NCI-H2107 treated with DMSO at 0.1 percent for 48 hours (cell line): ENCODE measurements around the gene WWOX.
"Not testable (repeated sequence)": the region's sequence is repeated elsewhere in the genome, so short reads cannot be mapped to it uniquely, and the experiment has no call there.

ENCODE experiments used
- DNase-seq: peaks from one replicate; lab custom pipeline; 2025; ENCODE audit not compliant: unreplicated experiment; lab: John Stamatoyannopoulos, UW

The WWOX gene

DNA sequence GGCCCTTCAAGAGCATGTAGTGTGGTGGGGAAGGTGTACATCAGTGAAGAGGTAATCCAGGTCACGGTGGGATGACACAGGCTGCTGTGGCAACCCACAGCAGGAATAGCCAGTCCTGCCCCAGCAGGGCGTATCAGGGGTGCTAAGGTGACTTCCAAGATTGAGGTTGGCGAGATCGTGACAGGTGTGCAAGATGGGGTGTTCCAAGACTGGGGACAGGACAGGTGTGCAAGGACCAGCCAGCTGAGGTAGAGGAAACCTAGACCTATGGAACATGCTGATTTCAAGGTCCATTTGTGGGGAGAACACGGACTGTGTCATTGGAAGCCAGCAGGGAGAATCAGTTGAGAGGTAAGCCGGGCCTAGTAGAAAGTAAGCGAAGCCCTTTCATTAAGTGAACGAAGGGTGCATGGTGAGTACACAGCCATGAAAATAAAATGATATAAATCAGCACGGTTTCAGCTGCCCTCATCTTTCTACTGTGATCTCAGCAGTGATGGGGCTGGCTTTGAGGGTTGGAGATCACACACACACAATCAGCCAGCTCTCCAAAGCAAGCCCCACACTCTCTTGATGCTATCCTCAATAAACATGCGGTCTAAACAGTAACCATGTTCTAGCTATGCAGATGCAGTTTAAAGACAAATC, 497.0 kb downstream of the WWOX start:
- no peak for DNase-seq

DNA sequence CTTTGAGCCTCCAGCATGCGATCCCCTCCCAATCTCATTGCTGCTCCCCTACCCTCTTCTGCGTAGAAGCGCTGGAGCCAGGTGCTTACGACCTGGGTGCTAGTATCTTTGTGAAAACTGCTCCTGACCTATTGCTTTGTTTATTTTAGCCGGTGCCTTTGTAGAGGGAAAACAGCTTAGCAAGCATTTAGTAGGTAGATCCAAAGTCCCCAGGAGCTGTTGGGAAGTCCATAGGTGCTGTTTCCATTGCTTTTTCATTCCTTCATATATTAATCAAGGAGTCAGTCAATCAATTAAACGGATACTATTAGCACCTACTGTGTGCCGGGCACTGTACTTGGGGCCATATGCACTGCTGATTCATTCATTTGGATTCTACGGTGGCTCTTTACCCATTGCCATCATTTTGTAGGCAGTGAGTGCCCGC, 497.6 kb downstream of the WWOX start:
- no peak for DNase-seq

DNA sequence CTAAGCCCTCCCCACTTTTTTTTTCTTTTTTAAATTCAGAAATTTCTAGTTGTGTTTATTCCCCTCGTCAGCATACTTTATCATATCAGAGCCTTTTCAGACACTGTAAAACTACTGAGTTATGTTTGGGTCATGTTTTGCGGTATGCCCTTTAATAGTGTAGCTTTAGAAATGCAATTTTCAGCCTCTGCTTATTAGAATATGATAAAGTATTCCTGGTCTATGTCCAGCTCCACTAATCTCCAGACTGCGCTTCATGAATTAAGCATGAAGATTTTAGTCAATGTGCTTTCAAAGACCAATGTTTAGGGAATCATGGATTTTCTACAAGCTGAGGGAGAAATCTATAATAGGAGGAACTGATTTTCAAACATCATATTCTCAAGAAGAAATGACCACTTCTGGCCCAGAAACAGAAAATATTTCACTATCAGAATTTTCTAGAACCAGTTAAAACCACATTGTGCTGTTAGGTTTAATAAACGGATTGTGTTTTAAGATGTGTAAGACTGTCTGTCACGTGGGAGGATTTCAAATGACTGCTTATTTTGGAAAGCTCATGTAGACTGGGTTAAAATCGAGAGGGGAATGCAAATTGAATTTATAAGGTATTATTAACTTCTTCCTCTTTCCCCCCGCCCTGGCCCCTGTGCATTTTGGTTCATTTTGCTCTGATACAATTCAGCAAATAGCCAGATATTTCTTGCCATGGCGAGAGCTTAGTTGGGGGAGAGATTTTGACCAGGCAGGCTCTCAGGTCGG, 498.5 kb downstream of the WWOX start:
- no peak for DNase-seq

DNA sequence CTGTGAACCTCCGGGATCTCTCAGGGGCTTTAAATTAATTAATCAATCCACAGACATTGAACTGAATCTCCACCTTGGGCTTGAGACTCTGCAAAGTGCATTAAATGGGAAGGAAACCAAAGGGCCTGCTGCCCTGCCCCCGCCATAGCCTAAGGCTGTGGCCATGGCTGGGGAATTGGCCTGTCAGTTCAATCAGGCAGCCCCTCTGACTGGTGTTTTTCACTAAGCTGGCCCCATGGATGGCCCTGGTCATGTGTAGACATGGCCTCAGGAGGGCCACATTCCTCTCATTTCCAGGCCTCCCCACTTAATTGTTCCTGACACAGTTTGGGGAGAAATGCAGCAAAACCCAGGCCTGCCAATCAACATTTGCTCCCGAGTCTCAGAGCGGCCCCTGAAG, 499.8 kb downstream of the WWOX start:
- DNase-seq = no peak

DNA sequence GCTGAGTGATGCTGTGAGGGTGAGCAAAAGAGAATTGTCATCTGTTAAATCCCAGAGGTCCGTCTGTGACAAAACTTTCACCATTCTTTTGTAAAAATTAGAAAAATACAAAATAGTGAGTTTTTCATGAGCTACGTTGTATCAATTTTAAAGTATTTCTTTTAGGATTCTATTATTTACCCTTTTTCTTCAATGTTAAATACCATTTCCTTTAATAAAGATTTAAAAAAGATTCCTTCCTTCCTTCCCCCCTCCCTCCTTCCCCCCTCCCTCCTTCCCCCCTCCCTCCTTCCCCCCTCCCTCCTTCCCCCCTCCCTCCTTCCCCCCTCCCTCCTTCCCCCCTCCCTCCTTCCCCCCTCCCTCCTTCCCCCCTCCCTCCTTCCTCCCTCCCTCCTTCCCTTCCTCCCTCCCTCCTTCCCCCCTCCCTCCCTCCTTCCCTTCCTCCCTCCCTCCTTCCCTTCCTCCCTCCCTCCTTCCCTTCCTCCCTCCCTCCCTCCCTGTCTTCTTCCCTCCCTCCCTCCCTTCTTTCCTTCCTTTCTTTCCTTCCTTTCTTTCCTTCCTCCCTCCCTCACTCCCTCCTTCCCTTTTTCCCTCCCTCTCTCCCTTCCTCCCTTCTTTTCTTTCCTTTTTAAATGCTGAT, 505.1 kb downstream of the WWOX start:
- not testable (repeated sequence) for DNase-seq

DNA sequence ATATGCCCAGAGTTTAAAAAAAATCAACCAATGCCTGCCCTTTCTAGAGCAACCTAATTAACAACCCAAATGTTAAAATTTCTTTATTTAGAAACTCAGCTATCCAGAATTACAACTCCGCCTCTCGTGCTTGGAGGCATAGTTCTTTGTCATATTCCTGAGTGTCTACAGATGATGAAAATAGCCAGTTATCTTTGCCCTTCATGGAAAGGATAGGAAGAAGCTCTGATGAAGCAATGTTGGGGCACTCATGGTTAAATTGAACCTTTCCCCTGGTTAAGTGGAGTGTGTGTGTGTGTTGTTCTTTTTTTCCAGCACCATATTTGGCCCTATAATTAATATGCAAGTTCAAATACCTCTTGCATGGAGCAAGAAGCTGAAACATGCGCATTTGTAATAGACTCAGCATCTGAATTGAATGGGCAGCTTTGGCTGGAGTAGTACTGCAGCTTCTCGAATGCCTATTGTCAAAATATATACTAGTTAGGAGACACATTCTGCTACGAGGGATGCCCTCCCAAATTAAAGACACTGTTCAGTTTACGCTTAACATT, 506.2 kb downstream of the WWOX start:
- DNase-seq = no peak

DNA sequence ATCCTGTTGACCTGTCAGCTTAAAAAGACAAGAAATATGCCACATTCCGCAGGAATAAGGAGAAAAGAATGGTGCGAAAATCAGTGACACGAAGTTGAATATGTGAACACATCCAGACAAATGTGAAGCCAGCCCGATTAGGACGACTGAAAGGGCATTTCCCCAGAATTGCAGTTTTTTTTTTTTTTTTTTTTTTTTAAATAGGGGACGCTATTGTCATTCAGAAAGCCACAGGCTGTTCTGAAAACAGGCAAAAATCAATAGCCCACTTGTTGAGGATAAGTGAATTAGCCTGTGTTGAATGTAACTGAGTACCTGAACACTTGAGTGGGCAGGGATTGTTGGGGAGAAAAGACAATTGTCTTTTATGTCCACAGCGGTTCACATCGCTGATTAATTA, 507.1 kb downstream of the WWOX start:
- DNase-seq = peak; percentile 71

DNA sequence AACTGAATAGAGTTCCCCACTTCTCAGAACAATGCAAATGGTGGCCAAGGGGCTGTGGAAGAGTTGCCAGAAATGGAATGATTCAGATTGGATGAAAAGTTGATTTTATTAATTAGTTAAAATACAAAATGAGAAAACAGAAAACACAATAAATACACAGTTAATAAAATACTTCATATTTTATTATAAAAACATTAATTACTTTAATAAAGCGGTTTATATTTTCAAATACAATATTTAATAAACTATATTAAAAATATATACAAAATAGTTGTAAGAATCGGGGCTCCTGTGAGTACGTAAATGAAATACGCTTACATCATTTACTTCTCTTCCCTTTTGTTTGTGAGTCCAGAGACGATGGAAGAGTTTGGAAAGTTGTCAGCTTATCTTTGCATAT, 507.6 kb downstream of the WWOX start:
- DNase-seq = no peak

DNA sequence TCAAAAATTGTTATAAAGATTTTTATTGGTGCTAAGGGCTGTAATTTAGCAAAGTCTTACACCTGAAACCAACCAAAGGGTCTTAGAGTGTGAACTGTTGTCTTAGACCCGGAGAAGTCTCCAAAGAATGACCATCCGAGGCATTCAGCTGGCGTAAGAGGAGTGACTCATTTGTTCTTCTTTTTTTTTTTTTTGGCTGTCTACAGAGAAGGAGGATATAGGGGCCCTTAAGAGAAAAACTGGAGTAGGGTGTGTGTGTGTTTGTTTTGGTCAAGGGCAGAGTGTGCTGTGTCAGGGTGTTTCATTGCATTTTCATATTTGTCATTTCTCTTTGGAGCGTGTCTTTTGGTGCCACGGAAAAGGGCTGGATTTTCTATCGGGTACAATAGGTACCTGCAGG, 508.0 kb downstream of the WWOX start:
- DNase-seq = no peak

DNA sequence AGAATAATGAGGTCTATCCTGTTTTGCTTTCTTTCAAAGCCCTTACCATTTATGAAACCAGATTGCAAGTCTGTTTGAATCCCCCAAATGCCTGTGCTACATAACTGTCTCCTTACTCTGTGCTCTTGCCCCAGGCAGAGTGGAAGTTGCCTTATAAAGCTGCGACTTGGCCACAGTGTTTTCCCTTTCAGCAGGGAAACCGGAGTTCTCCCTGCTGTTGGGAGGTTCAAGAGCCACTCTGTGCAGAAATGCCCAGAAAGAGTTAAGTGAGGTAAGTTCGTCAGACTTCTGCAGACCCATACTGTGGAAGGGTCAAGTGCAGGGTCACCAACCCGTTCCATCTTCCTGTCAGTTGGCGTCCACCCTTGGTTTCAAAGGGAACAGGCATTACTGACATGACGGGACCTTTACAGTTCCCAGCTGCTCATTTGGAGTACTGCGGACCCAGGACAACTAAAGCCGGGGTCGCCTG, 508.9 kb downstream of the WWOX start:
- no peak for DNase-seq

DNA sequence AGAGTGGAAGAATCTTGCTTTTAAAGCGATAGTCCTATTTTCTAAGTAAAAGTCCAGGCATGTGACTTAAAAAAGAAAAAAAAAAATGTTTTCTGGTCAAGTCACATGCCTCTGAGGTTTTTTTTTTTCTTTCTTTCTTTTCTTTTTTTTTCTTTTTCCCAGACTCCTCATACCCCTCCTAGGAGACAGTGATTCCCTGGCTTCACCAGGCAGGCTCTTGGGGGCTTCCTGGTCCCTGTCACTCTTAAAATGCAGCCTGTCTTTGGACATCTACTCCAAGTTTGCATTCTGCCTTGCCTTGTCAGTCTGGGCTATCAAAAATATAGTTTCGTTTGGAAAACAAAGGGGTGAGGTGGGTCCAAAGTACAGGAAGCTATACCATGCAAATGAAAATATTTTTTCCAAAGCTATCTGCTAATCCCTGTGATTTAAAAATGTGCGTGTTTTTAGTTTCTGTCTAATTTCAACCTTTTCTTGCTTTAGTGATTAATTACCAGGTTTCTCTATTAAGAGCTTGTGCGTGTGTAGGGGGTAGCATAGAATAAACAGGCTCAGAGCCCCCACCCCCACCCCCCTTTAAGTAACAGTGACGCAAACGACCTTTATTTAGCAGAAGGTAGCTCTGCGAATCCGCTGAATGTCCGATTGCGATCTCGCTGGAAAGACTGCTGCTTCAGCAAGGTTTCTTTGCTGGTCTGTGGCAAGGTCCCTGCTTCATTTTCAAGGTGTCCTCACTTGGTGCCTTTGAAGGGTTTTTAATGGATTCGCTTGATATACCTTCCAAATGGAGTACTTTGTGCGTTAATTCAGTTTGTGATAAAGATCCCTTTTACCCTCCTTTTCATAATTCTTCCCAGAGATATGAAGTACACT, 510.2 kb downstream of the WWOX start:
- DNase-seq = no peak

DNA sequence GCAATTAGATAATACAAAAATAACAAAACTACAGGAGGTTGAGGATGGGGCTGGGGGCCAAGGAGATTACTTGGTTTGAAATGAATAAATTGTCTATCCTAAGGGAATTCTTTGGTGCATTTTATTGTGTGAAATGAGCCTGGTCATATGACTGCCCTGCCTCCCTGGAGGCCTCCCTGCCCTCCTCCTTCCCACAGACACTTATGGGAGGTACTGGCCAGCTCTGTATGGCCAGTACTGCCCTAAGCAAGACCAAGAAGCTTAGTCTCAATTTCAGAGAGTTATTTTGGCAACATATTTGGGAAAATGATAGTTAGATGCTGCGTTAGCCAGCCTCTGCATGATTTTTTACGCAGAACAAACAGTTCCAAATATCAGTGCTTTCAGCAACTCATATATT, 511.9 kb downstream of the WWOX start:
- DNase-seq = no peak

DNA sequence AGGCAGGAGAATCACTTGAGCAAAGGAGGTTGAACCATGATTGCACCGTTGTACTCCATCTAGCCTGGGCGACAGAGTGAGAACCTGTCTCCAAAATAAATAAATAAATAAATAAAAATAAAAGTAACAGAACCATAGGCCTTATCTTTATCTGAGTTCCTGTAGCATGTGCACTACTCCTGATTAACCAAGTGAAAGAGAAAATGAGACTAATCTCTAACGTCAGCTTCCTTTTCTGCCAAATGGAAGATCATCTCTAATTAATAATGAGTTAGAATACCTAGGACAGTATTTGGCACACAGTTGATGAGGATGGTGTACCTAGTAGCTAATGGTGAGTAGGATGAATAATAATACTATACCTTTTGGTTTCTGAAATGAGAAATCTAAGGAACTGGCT, 520.4 kb downstream of the WWOX start:
- DNase-seq = no peak

DNA sequence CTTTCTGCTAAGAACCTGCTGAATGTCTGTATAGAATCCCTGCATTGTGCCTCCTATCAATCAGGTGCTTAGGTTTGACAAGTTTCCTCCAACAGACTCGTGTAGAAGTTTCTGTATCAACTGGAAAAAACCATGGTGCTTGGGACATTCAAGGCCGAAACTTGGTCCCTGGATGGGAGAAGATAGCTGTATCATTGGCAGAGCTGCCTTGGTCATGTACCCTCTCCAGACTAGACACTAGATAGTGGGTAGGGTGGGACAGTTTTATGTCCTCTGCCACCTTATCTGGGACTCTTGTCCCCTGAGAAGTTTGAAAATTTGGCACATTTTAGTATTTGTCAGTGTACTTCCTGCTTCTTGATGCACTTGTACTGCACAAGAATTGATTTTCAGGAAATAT, 520.8 kb downstream of the WWOX start:
- no peak for DNase-seq

DNA sequence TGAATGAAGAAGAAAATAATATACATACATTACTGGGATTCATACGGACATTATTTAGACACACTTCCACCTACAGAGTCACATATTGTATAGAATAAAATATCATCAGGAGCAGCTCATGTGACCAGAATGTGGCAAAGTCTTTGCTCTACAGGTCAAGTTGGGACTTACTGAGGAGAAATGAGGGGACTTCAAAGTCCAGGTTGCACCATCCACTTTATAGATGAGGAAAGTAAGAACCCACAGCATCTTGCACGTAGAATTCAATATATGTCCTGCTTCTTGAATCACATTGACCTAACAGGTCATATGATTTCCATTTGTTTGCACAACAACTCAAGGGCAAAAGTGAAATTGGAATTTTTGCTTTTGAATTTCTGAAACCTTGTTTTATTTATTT, 524.3 kb downstream of the WWOX start:
- no peak for DNase-seq

DNA sequence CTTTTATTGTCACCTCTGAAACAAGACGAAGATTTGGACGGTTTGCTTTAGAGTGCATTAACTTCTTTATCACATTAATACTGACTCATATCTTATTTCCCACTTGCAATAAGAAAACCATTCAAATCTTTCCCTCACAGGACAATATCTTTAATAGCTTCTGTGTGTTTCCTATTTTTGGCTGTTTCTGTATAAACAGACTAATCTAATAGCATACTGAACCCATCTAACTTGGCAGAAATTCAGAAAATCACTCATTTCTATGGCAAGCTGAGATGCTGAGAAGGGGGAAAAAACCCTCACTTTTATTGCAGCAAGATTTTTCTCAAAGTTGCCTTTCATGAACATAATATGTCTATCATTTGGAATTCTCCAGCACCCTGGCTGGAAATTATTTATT, 524.9 kb downstream of the WWOX start:
- DNase-seq = no peak

DNA sequence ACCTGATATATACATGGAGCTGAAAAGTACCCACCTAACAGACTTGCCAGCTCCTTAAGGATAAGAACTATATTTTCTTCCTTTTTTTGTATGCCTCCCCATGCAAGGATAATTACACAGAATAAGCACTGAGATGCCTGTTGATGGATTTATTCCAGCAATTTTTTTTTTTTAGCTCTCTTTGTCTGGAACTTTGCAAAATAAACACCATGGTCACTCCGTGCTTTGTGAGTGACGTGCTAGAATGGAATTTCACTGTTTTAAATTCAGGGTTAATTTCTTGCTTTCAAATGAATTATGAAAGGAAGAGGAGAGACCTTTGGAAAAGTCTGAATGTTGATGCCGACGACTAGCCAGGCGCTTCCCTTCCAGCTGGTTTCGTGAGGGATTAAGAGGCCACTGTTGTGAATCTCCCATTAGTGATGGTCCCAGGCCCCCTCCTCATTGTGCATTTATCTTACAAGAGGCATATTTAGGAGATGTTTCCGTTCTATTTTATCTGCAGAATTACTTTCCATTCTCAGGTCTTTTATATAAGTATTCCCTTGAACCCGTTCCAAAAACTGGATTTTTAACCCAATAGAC, 529.1 kb downstream of the WWOX start:
- no peak for DNase-seq

DNA sequence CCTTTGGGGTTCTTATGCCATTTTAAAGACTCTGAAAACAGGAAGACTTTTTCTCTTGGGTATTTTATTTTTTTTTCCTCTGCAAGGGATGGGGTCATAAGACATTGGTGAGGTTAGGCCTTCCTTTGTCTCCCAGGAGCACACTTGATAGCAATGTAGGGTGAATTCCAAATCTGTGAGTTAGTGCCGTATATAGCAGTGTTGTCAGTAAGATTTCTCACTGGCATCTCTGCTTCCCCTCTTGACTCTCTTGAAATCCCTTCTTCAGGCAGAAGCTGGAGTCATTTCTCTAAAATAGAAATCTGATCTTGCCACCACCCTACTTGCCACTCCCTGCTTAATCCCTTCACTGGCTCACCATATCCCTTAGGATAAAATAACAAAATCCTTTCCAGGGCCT, 529.7 kb downstream of the WWOX start:
- DNase-seq = no peak

DNA sequence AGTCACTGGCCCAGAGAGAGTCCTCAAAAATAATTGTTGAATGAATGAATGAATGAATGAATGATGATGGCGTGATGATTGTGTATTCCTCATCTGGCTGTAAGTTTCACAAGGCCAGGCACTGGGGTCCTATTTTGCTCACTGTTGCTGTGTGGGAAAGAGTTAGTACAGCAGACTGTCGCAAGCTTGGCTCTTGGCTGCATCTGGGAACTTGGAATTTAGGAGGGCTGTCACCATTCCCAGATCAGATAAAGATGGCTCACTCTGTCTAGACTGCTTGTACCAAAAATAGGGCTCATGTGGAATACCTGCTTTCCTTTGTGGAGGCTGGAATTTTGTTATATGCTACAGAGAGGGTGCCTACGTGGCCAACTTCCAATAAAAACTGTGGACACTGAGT, 530.6 kb downstream of the WWOX start:
- DNase-seq = no peak

DNA sequence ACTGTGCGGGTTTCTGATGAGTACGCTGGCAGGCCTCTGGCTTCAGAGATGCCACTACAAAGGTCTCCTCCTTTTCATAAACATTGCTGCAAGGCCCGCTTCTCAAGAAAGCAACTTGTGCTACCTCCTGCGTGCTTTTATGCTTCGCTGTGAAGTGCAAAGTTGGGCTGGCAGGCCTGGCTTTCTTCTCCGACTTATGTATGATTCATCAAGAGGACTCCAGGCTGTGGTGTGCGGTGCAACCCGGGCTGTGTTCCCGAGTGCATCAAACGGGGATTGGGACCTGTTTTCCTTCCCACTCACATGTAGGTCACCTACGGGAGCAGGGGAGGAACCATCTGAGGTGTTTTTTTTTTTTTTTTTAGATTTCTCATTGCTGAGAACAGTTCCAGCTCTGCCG, 534.1 kb downstream of the WWOX start:
- DNase-seq = no peak

DNA sequence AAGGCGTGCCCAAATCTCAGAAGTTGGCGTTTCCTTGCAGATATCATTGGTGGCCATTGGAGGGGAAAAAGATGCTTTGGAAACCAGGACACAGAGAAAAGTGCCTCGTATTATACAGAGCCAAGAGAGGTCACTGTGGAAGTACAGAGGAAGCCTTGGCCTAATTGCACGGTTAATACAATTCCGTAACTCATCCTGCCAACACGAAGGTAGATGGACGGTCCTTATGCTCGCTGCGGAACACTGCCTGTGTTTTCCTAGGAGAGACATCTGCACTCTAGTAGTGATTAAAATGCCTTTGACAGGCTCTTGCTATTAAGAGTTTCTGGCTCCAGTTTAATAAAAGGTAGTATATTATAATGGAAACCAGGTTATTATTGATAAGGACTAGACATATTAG, 536.4 kb downstream of the WWOX start:
- DNase-seq = no peak
